ENCODE measurements around the gene ZSCAN26. TPM values are rescaled to one million over a fixed set of nuclear protein-coding genes. Genes with fewer than 3 reads are reported as not detected.

Gene ZSCAN26
- total RNA-seq, 1 experiment from 2014 or later: 9.0 TPM

DNA sequence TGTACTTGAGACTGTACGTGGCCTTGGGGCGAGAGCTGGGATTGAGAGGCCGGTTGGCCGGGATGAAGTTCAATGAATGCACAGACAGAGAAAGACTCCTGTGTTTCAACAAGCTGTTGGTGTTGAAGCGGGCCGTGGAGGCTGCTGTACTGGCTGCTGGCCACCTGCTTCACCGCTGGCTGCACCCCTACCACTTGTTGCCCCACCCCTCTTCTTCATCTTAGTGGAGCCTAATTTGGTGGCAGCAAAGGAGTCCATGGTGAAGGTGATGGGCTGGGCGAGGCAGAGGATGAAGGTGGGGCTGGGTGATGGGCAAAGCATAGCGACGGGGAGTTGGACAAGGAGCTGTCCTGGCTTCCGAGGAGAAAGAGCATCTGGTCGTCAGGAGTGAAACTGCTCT is 49.1 kb upstream of the ZSCAN26 start:
- Histone ChIP-seq H4K8ac (replicated peaks; ENCODE audit: insufficient read length, low read depth, low read length) (no peak overlapping the region), H3K27me3 (ENCODE audit: insufficient read depth, low read length) (peaks cover 4% of the 10 kb centered on the region; the same call in 1 of the 2 replicates), H3K4me1 (ENCODE audit: insufficient read depth, low read length) (no peaks in the 10 kb centered on the region), H3K18ac (ENCODE audit: insufficient read length, low read depth, low read length) (no peak overlapping the region), H3K79me2 (ENCODE audit: insufficient read depth, low read length) (no peaks in the 10 kb centered on the region), H2BK5ac (ENCODE audit: insufficient read length, low read length) (no peak overlapping the region), H2AFZ (ENCODE audit: low read length) (no peak overlapping the region), H4K91ac (ENCODE audit: insufficient read length, low read depth, low read length) (no peak overlapping the region), H3K4ac (ENCODE audit: low read depth, low read length) (no peak overlapping the region), H3K79me1 (ENCODE audit: insufficient read depth, low read depth, low read length, poor library complexity, severe bottlenecking) (no peaks in the 10 kb centered on the region), H3T11ph (ENCODE audit: low read length) (no peak overlapping the region), H3K23ac (ENCODE audit: insufficient read length, low read depth, low read length) (no peak overlapping the region), H3K9ac (ENCODE audit: extremely low read depth, insufficient read length, low read length) (no peak overlapping the region), H3K4me2 (ENCODE audit: insufficient read depth, insufficient read length, low read length) (peak overlapping the region; percentile 66), H3K23me2 (ENCODE audit: insufficient read length, low read depth, low read length, poor library complexity, severe bottlenecking) (peaks cover 8% of the 10 kb centered on the region), H3K27ac (ENCODE audit: insufficient read length, low read depth, low read length) (no peak overlapping the region), H2BK120ac (ENCODE audit: low read depth, low read length, poor library complexity, severe bottlenecking) (no peak overlapping the region), H3K9me3 (ENCODE audit: control insufficient read depth, low read depth, low read length) (no peaks in the 10 kb centered on the region), H2BK12ac (ENCODE audit: insufficient read length, low read depth, low read length) (no peak overlapping the region), H2BK15ac (ENCODE audit: low read depth, low read length) (no peak overlapping the region), H2BK20ac (ENCODE audit: low read depth, low read length, poor library complexity, severe bottlenecking) (no peak overlapping the region), H3K56ac (ENCODE audit: insufficient read length, low read depth, low read length) (no peak overlapping the region), H2AK5ac (ENCODE audit: insufficient read length, low read length) (no peak overlapping the region), H4K5ac (ENCODE audit: insufficient read length, low read depth, low read length) (no peak overlapping the region), H3K14ac (ENCODE audit: insufficient read depth, low read length) (no peak overlapping the region), H4K20me1 (ENCODE audit: control insufficient read depth, insufficient read depth, insufficient read length) (no peaks in the 10 kb centered on the region)
- Mint-ChIP-seq H3K36me3 (ENCODE audit: insufficient read depth in 1 of 3, low read depth in 3 of 3) (no peaks in the 10 kb centered on the region; a peak in 1 of 7 replicates), H3K9me3 (no peaks in the 10 kb centered on the region), H3K4me1 (peaks cover 8 to 26% of the 10 kb centered on the region in 2 experiments), H3K27me3 (ENCODE audit: low read depth) (peaks cover 80% of the 10 kb centered on the region), H3K27ac (no peak overlapping the region), H3K4me3 (peak overlapping the region; percentile 74 to 83; a peak in 4 of 5 replicates)
- TF ChIP-seq, protein P1, sequence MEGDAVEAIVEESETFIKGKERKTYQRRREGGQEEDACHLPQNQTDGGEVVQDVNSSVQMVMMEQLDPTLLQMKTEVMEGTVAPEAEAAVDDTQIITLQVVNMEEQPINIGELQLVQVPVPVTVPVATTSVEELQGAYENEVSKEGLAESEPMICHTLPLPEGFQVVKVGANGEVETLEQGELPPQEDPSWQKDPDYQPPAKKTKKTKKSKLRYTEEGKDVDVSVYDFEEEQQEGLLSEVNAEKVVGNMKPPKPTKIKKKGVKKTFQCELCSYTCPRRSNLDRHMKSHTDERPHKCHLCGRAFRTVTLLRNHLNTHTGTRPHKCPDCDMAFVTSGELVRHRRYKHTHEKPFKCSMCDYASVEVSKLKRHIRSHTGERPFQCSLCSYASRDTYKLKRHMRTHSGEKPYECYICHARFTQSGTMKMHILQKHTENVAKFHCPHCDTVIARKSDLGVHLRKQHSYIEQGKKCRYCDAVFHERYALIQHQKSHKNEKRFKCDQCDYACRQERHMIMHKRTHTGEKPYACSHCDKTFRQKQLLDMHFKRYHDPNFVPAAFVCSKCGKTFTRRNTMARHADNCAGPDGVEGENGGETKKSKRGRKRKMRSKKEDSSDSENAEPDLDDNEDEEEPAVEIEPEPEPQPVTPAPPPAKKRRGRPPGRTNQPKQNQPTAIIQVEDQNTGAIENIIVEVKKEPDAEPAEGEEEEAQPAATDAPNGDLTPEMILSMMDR (conservative IDR thresholded peaks at IDR 0.05): no peak
- DNase-seq: no peak
- WGBS (ENCODE audit: extremely low coverage, insufficient read length, low lambda C conversion rate): no CpG with 5 or more reads among the region's 12 CpGs
